Body of pancreas (tissue), 4 donors: Measurements from ENCODE around the gene CFAP161.

Experiments
- POLR2A ChIP-seq, 3 donors: fragments of 450-650 bp; IDR thresholded peaks; one replicate each; pipeline ENCODE4 v1.6.1; 2016; ENCODE audit warnings: antibody characterized with exemption in 3 of 3, mild to moderate bottlenecking in 2 of 3
- TF ChIP-seq, protein P1 (sequence below), 7 experiments: fragments of 450-650 bp in 4 of 7; fragments of 200-600 bp in 3 of 7; sonication (generic) in 3 of 7; IDR thresholded peaks; one replicate each; pipeline ENCODE4 v1.5.1; 2016 to 2019; ENCODE audit warnings: antibody characterized with exemption in 7 of 7

DNA sequence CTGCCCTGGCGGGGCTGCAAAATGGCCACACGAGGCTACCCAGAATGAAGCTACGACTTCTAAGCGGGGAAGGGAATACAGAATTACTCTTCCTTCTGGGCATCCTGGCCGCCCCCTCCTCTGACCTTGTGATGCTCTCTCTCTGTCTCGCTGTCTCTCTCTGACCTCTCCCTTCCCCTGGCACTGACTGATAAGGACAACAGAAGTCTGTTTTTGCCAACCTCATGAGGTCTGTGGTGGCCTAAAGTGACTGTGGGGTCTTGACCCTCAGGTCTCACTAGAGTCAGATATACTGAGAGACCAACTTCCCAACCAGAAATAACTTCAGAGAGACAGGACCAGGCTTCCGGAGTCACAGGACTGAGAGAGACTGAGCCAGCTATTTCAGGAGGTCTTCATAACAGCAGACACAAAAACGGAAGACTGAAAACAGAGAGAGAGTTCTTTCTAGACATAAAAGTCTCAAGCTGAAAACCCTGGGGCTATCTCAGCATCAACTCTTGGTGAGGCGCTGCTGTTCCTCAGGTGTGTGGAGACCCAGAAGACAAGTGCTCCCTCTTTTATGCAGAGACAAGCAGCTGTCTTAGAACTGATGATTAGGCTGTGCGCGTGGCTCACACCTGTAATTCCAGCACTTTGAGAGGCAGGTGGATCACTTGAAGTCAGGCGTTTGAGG, 38.2 kb upstream of the CFAP161 start:
- TF ChIP-seq POLR2A (IDR thresholded peaks at IDR 0.05) = no peak
- TF ChIP-seq, protein P1, sequence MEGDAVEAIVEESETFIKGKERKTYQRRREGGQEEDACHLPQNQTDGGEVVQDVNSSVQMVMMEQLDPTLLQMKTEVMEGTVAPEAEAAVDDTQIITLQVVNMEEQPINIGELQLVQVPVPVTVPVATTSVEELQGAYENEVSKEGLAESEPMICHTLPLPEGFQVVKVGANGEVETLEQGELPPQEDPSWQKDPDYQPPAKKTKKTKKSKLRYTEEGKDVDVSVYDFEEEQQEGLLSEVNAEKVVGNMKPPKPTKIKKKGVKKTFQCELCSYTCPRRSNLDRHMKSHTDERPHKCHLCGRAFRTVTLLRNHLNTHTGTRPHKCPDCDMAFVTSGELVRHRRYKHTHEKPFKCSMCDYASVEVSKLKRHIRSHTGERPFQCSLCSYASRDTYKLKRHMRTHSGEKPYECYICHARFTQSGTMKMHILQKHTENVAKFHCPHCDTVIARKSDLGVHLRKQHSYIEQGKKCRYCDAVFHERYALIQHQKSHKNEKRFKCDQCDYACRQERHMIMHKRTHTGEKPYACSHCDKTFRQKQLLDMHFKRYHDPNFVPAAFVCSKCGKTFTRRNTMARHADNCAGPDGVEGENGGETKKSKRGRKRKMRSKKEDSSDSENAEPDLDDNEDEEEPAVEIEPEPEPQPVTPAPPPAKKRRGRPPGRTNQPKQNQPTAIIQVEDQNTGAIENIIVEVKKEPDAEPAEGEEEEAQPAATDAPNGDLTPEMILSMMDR (IDR thresholded peaks at IDR 0.05) = no peak
